SK-N-SH treated with all-trans-retinoic acid at 6 μM for 48 hours (cell line): ENCODE data around the gene ALX4.

Source experiments
- ATAC-seq: fragments of 200-7000 bp; cut with Tn5 transposase; 3 replicates; pipeline ENCODE4 v1.9.1; 2020; ENCODE audit warnings: mild to moderate bottlenecking, moderate library complexity
- ARNTL ChIP-seq: fragments of 450-650 bp; formaldehyde crosslinking; IDR thresholded peaks from 2 replicates; pipeline ENCODE4 v1.5.0; 2020; ENCODE audit warnings: low read depth, mild to moderate bottlenecking, moderate library complexity, borderline replicate concordance
- BACH2 ChIP-seq: fragments of 250-450 bp; sonication (Bioruptor Pico); IDR thresholded peaks from 2 replicates; pipeline ENCODE4 v1.9.0; 2021; ENCODE audit warnings: mild to moderate bottlenecking, borderline replicate concordance
- CSDC2 ChIP-seq: fragments of 250-450 bp; sonication (Bioruptor Pico); IDR thresholded peaks from 2 replicates; pipeline ENCODE4 v1.5.0; 2020; ENCODE audit warnings: mild to moderate bottlenecking, moderate library complexity
- ESRRG ChIP-seq: fragments of 250-450 bp; sonication (Bioruptor Pico); IDR thresholded peaks from 2 replicates; pipeline ENCODE4 v1.6.1; 2021; ENCODE audit warnings: mild to moderate bottlenecking
- GLIS3 ChIP-seq: fragments of 250-450 bp; sonication (Bioruptor Pico); IDR thresholded peaks from 2 replicates; pipeline ENCODE4 v1.5.0; 2020; ENCODE audit warnings: mild to moderate bottlenecking, moderate library complexity
- OSR1 ChIP-seq: fragments of 250-450 bp; sonication (Bioruptor Pico); IDR thresholded peaks from 2 replicates; pipeline ENCODE4 v1.8.0; 2022; ENCODE audit warnings: moderate library complexity, mild to moderate bottlenecking, inconsistent platforms
- PPARA ChIP-seq: fragments of 250-450 bp; sonication (Bioruptor Pico); IDR thresholded peaks from 2 replicates; pipeline ENCODE4 v1.5.0; 2020; ENCODE audit warnings: mild to moderate bottlenecking, borderline replicate concordance
- RARB ChIP-seq: fragments of 250-450 bp; sonication (Bioruptor Pico); IDR thresholded peaks from 2 replicates; pipeline ENCODE4 v1.8.0; 2021; ENCODE audit warnings: mild to moderate bottlenecking, moderate library complexity
- SNAI2 ChIP-seq: fragments of 250-450 bp; sonication (Bioruptor Pico); IDR thresholded peaks from 2 replicates; pipeline ENCODE4 v1.5.0; 2020; ENCODE audit warnings: mild to moderate bottlenecking, moderate library complexity
- TOX ChIP-seq: fragments of 250-450 bp; sonication (Bioruptor Pico); IDR thresholded peaks from 2 replicates; pipeline ENCODE4 v1.8.0; 2021; ENCODE audit warnings: mild to moderate bottlenecking, moderate library complexity, borderline replicate concordance
- ZC3H10 ChIP-seq: fragments of 250-450 bp; sonication (Bioruptor Pico); IDR thresholded peaks from 2 replicates; pipeline ENCODE4 v1.5.1; 2021; ENCODE audit warnings: mild to moderate bottlenecking, moderate library complexity
- ZFP3 ChIP-seq: fragments of 250-450 bp; sonication (Bioruptor Pico); IDR thresholded peaks from 2 replicates; pipeline ENCODE4 v1.5.0; 2020; ENCODE audit warnings: mild to moderate bottlenecking, moderate library complexity
- ZFP30 ChIP-seq: fragments of 450-650 bp; formaldehyde crosslinking; IDR thresholded peaks from 2 replicates; pipeline ENCODE4 v1.5.0; 2022; ENCODE audit warnings: mild to moderate bottlenecking, moderate library complexity
- ZNF565 ChIP-seq: fragments of 450-650 bp; formaldehyde crosslinking; conservative IDR thresholded peaks from 2 replicates; pipeline ENCODE4 v1.5.0; 2020; ENCODE audit warnings: low read depth, mild to moderate bottlenecking, moderate library complexity
- ZNF70 ChIP-seq: fragments of 450-650 bp; formaldehyde crosslinking; IDR thresholded peaks from 2 replicates; pipeline ENCODE4 v1.5.0; 2020; ENCODE audit warnings: mild to moderate bottlenecking, moderate library complexity
- ZNF8 ChIP-seq: fragments of 450-650 bp; formaldehyde crosslinking; IDR thresholded peaks from 2 replicates; pipeline ENCODE4 v1.5.0; 2020; ENCODE audit warnings: mild to moderate bottlenecking, moderate library complexity
- TF ChIP-seq, protein P1 (sequence below): fragments of 250-450 bp; sonication (Bioruptor Pico); IDR thresholded peaks from 2 replicates; pipeline ENCODE4 v1.8.0; 2021; ENCODE audit warnings: low read depth, mild to moderate bottlenecking, moderate library complexity, borderline replicate concordance
- TF ChIP-seq, protein P2 (sequence below): fragments of 250-450 bp; sonication (Bioruptor Pico); IDR thresholded peaks from 2 replicates; pipeline ENCODE4 v1.5.1; 2021; ENCODE audit warnings: mild to moderate bottlenecking, moderate library complexity
- TF ChIP-seq, protein P3 (sequence below): fragments of 250-450 bp; sonication (Bioruptor Pico); IDR thresholded peaks from 2 replicates; pipeline ENCODE4 v1.8.0; 2020; ENCODE audit warnings: mild to moderate bottlenecking, moderate library complexity, borderline replicate concordance
- TF ChIP-seq, protein P4 (sequence below): fragments of 250-450 bp; sonication (Bioruptor Pico); IDR thresholded peaks from 2 replicates; pipeline ENCODE4 v1.5.0; 2020; ENCODE audit warnings: mild to moderate bottlenecking, moderate library complexity
- TF ChIP-seq, protein P5 (sequence below): fragments of 250-450 bp; sonication (Bioruptor Pico); IDR thresholded peaks from 2 replicates; pipeline ENCODE4 v1.5.1; 2020; ENCODE audit warnings: low read depth, mild to moderate bottlenecking, moderate library complexity

The ALX4 gene

DNA sequence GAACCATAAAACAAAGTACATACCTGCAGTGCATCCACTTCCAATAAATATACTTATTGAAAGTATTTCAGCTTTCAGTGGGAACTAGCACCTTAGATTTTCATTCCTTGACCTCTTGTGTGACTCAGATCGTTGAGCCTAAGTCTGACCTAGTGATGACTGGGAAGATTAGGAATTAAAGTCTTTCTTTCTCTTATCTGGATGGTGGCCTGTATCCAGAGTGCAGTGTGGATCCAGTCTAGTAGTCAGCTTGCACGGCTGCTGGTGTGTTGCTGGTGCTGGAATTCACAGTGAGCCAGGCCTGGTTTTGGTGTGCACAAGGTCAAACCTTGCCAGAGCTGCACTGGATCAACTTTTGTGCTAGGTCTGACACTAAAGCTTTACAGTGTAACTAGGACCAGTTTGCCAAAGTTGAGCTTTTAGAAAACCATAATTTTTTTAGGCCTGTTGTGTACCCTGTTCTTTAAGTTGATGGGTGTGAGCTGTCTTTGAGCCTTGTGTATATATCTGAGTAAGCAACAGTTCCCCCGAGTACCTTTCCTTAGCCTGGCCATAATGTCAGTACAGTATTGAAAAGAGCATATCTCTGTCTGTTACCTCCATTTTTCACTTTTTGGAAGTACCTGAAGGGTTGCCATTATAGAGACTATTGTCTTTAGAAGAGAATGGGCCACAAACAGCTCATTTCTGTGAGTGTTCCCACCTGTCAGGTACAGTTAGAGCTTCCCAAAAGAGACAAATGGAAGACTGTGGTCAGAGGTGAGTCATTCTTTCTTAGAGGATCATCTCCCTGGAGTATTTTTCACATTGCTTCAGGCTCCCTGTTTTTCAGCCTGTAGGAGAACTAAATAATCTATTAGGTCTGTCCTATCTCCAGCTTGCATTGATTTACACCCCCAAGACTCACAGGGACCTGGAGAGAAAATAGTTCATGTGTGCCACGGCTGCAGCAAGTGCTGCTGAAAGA lies 89.8 kb downstream of the ALX4 start:
- TF ChIP-seq ZNF565 (CRISPR knock-in tag), result no peak
- no peak for TF ChIP-seq CSDC2
- no peak for TF ChIP-seq ZC3H10 (CRISPR knock-in tag)
- TF ChIP-seq, protein P1, sequence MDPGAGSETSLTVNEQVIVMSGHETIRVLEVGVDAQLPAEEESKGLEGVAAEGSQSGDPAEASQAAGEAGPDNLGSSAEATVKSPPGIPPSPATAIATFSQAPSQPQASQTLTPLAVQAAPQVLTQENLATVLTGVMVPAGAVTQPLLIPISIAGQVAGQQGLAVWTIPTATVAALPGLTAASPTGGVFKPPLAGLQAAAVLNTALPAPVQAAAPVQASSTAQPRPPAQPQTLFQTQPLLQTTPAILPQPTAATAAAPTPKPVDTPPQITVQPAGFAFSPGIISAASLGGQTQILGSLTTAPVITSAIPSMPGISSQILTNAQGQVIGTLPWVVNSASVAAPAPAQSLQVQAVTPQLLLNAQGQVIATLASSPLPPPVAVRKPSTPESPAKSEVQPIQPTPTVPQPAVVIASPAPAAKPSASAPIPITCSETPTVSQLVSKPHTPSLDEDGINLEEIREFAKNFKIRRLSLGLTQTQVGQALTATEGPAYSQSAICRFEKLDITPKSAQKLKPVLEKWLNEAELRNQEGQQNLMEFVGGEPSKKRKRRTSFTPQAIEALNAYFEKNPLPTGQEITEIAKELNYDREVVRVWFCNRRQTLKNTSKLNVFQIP, result no peak
- 0 out of 2 replicates have a peak, but pooled peaks have one; percentile 55 for TF ChIP-seq TOX (CRISPR knock-in tag)
- TF ChIP-seq ARNTL (CRISPR knock-in tag), result no peak
- ATAC-seq, result peak; percentile 83

DNA sequence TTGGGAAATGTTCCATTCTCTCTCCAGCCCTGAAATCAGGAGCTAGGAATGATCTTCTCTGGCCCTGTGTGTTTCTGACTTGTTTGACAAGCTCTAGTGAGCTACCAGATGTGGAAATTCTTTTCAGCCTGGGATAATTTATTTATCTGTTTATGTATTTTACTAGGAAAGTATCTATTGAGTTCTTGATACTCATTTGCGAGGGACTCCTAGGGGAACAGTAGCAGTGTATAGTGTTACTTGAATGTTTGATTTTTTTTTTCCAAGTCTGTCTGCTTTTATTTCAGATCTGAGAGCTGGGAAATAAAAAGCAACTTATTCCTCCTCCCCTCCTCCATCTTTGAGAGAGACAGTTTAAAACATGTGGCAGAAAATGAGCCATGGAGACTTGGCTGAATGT lies 92.5 kb downstream of the ALX4 start:
- TF ChIP-seq TOX (CRISPR knock-in tag), result no peak
- TF ChIP-seq, protein P2, sequence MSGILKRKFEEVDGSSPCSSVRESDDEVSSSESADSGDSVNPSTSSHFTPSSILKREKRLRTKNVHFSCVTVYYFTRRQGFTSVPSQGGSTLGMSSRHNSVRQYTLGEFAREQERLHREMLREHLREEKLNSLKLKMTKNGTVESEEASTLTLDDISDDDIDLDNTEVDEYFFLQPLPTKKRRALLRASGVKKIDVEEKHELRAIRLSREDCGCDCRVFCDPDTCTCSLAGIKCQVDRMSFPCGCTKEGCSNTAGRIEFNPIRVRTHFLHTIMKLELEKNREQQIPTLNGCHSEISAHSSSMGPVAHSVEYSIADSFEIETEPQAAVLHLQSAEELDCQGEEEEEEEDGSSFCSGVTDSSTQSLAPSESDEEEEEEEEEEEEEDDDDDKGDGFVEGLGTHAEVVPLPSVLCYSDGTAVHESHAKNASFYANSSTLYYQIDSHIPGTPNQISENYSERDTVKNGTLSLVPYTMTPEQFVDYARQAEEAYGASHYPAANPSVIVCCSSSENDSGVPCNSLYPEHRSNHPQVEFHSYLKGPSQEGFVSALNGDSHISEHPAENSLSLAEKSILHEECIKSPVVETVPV, result no peak
- TF ChIP-seq BACH2 (CRISPR knock-in tag), result no peak
- no peak for TF ChIP-seq OSR1
- no peak for TF ChIP-seq PPARA
- no peak for TF ChIP-seq ZFP30
- TF ChIP-seq, protein P1, result no peak
- TF ChIP-seq RARB (CRISPR knock-in tag), result no peak
- TF ChIP-seq, protein P3, sequence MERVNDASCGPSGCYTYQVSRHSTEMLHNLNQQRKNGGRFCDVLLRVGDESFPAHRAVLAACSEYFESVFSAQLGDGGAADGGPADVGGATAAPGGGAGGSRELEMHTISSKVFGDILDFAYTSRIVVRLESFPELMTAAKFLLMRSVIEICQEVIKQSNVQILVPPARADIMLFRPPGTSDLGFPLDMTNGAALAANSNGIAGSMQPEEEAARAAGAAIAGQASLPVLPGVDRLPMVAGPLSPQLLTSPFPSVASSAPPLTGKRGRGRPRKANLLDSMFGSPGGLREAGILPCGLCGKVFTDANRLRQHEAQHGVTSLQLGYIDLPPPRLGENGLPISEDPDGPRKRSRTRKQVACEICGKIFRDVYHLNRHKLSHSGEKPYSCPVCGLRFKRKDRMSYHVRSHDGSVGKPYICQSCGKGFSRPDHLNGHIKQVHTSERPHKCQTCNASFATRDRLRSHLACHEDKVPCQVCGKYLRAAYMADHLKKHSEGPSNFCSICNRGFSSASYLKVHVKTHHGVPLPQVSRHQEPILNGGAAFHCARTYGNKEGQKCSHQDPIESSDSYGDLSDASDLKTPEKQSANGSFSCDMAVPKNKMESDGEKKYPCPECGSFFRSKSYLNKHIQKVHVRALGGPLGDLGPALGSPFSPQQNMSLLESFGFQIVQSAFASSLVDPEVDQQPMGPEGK (CRISPR knock-in tag), result no peak
- no peak for TF ChIP-seq ZNF70 (CRISPR knock-in tag)
- no peak for TF ChIP-seq CSDC2
- no peak for TF ChIP-seq GLIS3
- TF ChIP-seq ZC3H10 (CRISPR knock-in tag), result no peak
- TF ChIP-seq, protein P4, sequence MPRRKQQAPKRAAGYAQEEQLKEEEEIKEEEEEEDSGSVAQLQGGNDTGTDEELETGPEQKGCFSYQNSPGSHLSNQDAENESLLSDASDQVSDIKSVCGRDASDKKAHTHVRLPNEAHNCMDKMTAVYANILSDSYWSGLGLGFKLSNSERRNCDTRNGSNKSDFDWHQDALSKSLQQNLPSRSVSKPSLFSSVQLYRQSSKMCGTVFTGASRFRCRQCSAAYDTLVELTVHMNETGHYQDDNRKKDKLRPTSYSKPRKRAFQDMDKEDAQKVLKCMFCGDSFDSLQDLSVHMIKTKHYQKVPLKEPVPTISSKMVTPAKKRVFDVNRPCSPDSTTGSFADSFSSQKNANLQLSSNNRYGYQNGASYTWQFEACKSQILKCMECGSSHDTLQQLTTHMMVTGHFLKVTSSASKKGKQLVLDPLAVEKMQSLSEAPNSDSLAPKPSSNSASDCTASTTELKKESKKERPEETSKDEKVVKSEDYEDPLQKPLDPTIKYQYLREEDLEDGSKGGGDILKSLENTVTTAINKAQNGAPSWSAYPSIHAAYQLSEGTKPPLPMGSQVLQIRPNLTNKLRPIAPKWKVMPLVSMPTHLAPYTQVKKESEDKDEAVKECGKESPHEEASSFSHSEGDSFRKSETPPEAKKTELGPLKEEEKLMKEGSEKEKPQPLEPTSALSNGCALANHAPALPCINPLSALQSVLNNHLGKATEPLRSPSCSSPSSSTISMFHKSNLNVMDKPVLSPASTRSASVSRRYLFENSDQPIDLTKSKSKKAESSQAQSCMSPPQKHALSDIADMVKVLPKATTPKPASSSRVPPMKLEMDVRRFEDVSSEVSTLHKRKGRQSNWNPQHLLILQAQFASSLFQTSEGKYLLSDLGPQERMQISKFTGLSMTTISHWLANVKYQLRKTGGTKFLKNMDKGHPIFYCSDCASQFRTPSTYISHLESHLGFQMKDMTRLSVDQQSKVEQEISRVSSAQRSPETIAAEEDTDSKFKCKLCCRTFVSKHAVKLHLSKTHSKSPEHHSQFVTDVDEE (CRISPR knock-in tag), result no peak
- TF ChIP-seq ARNTL (CRISPR knock-in tag), result no peak
- no peak for TF ChIP-seq ZNF8 (CRISPR knock-in tag)
- TF ChIP-seq ESRRG (CRISPR knock-in tag), result no peak
- no peak for TF ChIP-seq ZFP3 (CRISPR knock-in tag)
- no peak for TF ChIP-seq SNAI2 (CRISPR knock-in tag)
- TF ChIP-seq, protein P5, sequence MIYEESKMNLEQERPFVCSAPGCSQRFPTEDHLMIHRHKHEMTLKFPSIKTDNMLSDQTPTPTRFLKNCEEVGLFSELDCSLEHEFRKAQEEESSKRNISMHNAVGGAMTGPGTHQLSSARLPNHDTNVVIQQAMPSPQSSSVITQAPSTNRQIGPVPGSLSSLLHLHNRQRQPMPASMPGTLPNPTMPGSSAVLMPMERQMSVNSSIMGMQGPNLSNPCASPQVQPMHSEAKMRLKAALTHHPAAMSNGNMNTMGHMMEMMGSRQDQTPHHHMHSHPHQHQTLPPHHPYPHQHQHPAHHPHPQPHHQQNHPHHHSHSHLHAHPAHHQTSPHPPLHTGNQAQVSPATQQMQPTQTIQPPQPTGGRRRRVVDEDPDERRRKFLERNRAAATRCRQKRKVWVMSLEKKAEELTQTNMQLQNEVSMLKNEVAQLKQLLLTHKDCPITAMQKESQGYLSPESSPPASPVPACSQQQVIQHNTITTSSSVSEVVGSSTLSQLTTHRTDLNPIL (CRISPR knock-in tag), result no peak
- ATAC-seq, result no peak
